Mesothelial cell of epicardium (in vitro differentiated cells): Measurements from ENCODE around the gene MECR. TPM values are rescaled to one million over a fixed set of nuclear protein-coding genes. Genes with fewer than 3 reads are reported as not detected.

Experiments used
- DNase-seq, 2 experiments: peaks; one replicate each; pipeline ENCODE4 v3.0.0; 2021; ENCODE audit warnings: low spot score in 2 of 2; ENCODE audit not compliant: unreplicated experiment in 2 of 2
- H3K27ac Mint-ChIP-seq: 2 replicates; pipeline ENCODE4 v1.8.0; 2021; ENCODE audit warnings: mixed read lengths
- H3K27me3 Mint-ChIP-seq: 2 replicates; pipeline ENCODE4 v1.8.0; 2021; ENCODE audit warnings: low read depth, mixed read lengths
- H3K36me3 Mint-ChIP-seq: 2 replicates; pipeline ENCODE4 v1.8.0; 2021; ENCODE audit warnings: mixed read lengths
- H3K4me1 Mint-ChIP-seq: 2 replicates; pipeline ENCODE4 v1.8.0; 2021; ENCODE audit warnings: mixed read lengths
- H3K4me3 Mint-ChIP-seq: 2 replicates; pipeline ENCODE4 v1.8.0; 2021; ENCODE audit warnings: mild to moderate bottlenecking, moderate library complexity, mixed read lengths
- H3K9me3 Mint-ChIP-seq: 2 replicates; pipeline ENCODE4 v1.8.0; 2021; ENCODE audit warnings: mixed read lengths
- CTCF ChIP-seq: fragments of 200-600 bp; sonication (generic); IDR thresholded peaks from one replicate; pipeline ENCODE4 v1.5.0; 2021; ENCODE audit warnings: antibody characterized with exemption; ENCODE audit not compliant: unreplicated experiment
- total RNA-seq: library from RNA; stranded (reverse); gene quantifications from 3 replicates; pipeline ENCODE4 v1.2.1, GENCODE V29; 2021

The MECR gene
- total RNA-seq, 1 donor from 2014 or later = 36.6 TPM

- Mint-ChIP-seq H3K4me3 (no peak overlapping the region), H3K27me3 (no peaks in the 10 kb centered on the region), H3K4me1 (peaks cover 55% of the 10 kb centered on the region), H3K9me3 (no peaks in the 10 kb centered on the region), H3K27ac (peak overlapping the region; percentile 99), H3K36me3 (no peaks in the 10 kb centered on the region)
- no peak for TF ChIP-seq CTCF
- DNase-seq = no peak
Measured at GRCh38 chr1:29247571-29248273, 17.0 kb upstream of the MECR start.

- H3K4me3 Mint-ChIP-seq = no peak overlapping the region
- no peak for DNase-seq
- H3K9me3 Mint-ChIP-seq = no peaks in the 10 kb centered on the region
- no peaks in the 10 kb centered on the region for H3K36me3 Mint-ChIP-seq
- H3K27ac Mint-ChIP-seq = peak overlapping the region; percentile 99
- H3K27me3 Mint-ChIP-seq = no peaks in the 10 kb centered on the region
- no peak for TF ChIP-seq CTCF
- H3K4me1 Mint-ChIP-seq = peaks cover 50% of the 10 kb centered on the region
Measured at GRCh38 chr1:29247044-29247443, 16.3 kb upstream of the MECR start.

- no peaks in the 10 kb centered on the region for H3K27me3 Mint-ChIP-seq
- no peak for TF ChIP-seq CTCF
- H3K27ac Mint-ChIP-seq = no peak overlapping the region
- no peak for DNase-seq
- H3K4me3 Mint-ChIP-seq = no peak overlapping the region
- H3K36me3 Mint-ChIP-seq = no peaks in the 10 kb centered on the region
- peaks cover 48% of the 10 kb centered on the region for H3K4me1 Mint-ChIP-seq
- H3K9me3 Mint-ChIP-seq = no peaks in the 10 kb centered on the region
Measured at GRCh38 chr1:29245876-29246275, 15.1 kb upstream of the MECR start.

- Mint-ChIP-seq H3K36me3 (no peaks in the 10 kb centered on the region), H3K27ac (no peak overlapping the region), H3K4me3 (no peak overlapping the region), H3K4me1 (peaks cover 45% of the 10 kb centered on the region), H3K27me3 (no peaks in the 10 kb centered on the region), H3K9me3 (no peaks in the 10 kb centered on the region)
- DNase-seq = no peak
- no peak for TF ChIP-seq CTCF
Measured at GRCh38 chr1:29245261-29245660, 14.5 kb upstream of the MECR start.

DNA sequence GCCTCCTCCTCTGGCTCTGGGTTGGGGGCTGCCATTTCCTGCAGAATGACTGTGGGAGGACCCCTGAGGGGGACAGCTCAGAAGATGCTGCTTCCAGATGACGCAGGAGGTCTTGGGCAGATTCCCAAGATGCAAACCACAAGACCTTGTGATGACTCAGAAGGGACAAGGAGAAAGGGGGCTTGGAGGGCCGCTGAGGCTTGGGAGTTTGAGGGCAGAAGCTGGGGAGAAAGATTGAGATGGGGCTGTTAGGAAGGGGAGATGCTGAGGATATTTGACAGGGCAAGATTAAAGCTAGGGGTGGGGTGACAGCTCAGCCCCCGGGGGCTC lies 13.1 kb upstream of the MECR start:
- TF ChIP-seq CTCF = no peak
- Mint-ChIP-seq H3K27me3 (no peaks in the 10 kb centered on the region), H3K9me3 (no peaks in the 10 kb centered on the region), H3K27ac (no peak overlapping the region), H3K36me3 (no peaks in the 10 kb centered on the region), H3K4me3 (no peak overlapping the region), H3K4me1 (peaks cover 44% of the 10 kb centered on the region)
- DNase-seq = no peak
